Esophagus mucosa (tissue), 1 donor: ENCODE results near the gene UGT1A9. TPM values are rescaled to one million over a fixed set of nuclear protein-coding genes. Genes with fewer than 3 reads are reported as not detected.
"Not testable (repeated sequence)": the region's sequence is repeated elsewhere in the genome, so short reads cannot be mapped to it uniquely, and the experiment has no call there.

Experiments used
- ATAC-seq: fragments of 200-7000 bp; cut with Tn5 transposase; one replicate; pipeline ENCODE4 v1.9.1; 2020
- total RNA-seq: library from RNA; stranded (reverse); gene quantifications from one replicate; pipeline ENCODE4 v1.2.4, GENCODE V29; 2023
- donor health status: DM: yes; HTN: yes; CAD: no.

Gene UGT1A9
- 0.08 TPM for total RNA-seq

GRCh38 chr2:233671290-233672161 is at the start of gene UGT1A9:
UGT1A9 (plus strand) TSS chr2:233671898; CDS start chr2:233671935, 37 bp downstream.
- no peak for ATAC-seq

- ATAC-seq: no peak
Measured at GRCh38 chr2:233627331-233628025, 44.2 kb upstream of the UGT1A9 start.

- peak; percentile 39 for ATAC-seq
Measured at GRCh38 chr2:233636306-233636705, 35.4 kb upstream of the UGT1A9 start, which contains the start of gene UGT1A10. UGT1A10 (plus strand) TSS chr2:233636448; CDS start chr2:233636523, 75 bp downstream.

- peak; percentile 71 for ATAC-seq
Measured at GRCh38 chr2:233638836-233639235, 32.9 kb upstream of the UGT1A9 start.

- no peak for ATAC-seq
Measured at GRCh38 chr2:233639860-233640259, 31.8 kb upstream of the UGT1A9 start.

GRCh38 chr2:233643128-233643527 is 28.6 kb upstream of the UGT1A9 start:
- peak; percentile 70 for ATAC-seq

GRCh38 chr2:233646033-233646432 is 25.7 kb upstream of the UGT1A9 start:
- not testable (repeated sequence) for ATAC-seq

- ATAC-seq: peak; percentile 97
Measured at GRCh38 chr2:233650981-233651380, 20.7 kb upstream of the UGT1A9 start.

GRCh38 chr2:233651430-233651829 is 20.3 kb upstream of the UGT1A9 start:
- ATAC-seq: peak; percentile 21

- no peak for ATAC-seq
Measured at GRCh38 chr2:233654501-233654900, 17.2 kb upstream of the UGT1A9 start.

GRCh38 chr2:233655043-233655442 is 16.7 kb upstream of the UGT1A9 start:
- ATAC-seq: no peak

GRCh38 chr2:233655943-233656342 is 15.8 kb upstream of the UGT1A9 start:
- not testable (repeated sequence) for ATAC-seq

GRCh38 chr2:233656443-233656842 is 15.3 kb upstream of the UGT1A9 start:
- no peak for ATAC-seq

GRCh38 chr2:233658610-233659009 is 13.1 kb upstream of the UGT1A9 start:
- ATAC-seq: no peak

GRCh38 chr2:233663911-233664310 is 7.8 kb upstream of the UGT1A9 start:
- no peak for ATAC-seq

- no peak for ATAC-seq
Measured at GRCh38 chr2:233668605-233669260, 3.0 kb upstream of the UGT1A9 start.

GRCh38 chr2:233672886-233673285 is 1.2 kb downstream of the UGT1A9 start:
- ATAC-seq: no peak

GRCh38 chr2:233673896-233674295 is 2.2 kb downstream of the UGT1A9 start:
- ATAC-seq: no peak

GRCh38 chr2:233674314-233674713 is 2.6 kb downstream of the UGT1A9 start:
- ATAC-seq: no peak

- no peak for ATAC-seq
Measured at GRCh38 chr2:233674995-233675394, 3.3 kb downstream of the UGT1A9 start.

GRCh38 chr2:233676046-233676445 is 4.3 kb downstream of the UGT1A9 start:
- ATAC-seq: no peak

- peak; percentile 26 for ATAC-seq
Measured at GRCh38 chr2:233679196-233679595, 7.5 kb downstream of the UGT1A9 start.
